Thyroid gland (tissue), 4 donors: Measurements from ENCODE around the gene DLGAP1.

Experiments used
- CTCF ChIP-seq, 6 experiments: fragments of 200-600 bp in 3 of 6; fragments of 450-650 bp in 3 of 6; sonication (generic) in 3 of 6; IDR thresholded peaks; one replicate each; pipeline ENCODE4 v1.5.1; 2016 to 2019; ENCODE audit warnings: antibody characterized with exemption in 6 of 6, mild to moderate bottlenecking in 2 of 6, inconsistent platforms in 1 of 6, moderate library complexity in 1 of 6
- POLR2A ChIP-seq, 2 donors: fragments of 450-650 bp; IDR thresholded peaks; one replicate each; pipeline ENCODE4 v1.6.1; 2017; ENCODE audit warnings: antibody characterized with exemption in 2 of 2, mild to moderate bottlenecking in 2 of 2, moderate library complexity in 1 of 2

GRCh38 chr18:3468833-3469232 is 986.3 kb downstream of the DLGAP1 start:
- TF ChIP-seq POLR2A (IDR thresholded peaks at IDR 0.05) = no peak
- no peak for TF ChIP-seq CTCF (IDR thresholded peaks at IDR 0.05)
